SK-N-SH treated with all-trans-retinoic acid at 6 μM for 48 hours (cell line): ENCODE measurements around the gene TMEM89.

ENCODE experiments used
- BACH2 ChIP-seq: fragments of 250-450 bp; sonication (Bioruptor Pico); IDR thresholded peaks from 2 replicates; pipeline ENCODE4 v1.9.0; 2021; ENCODE audit warnings: mild to moderate bottlenecking, borderline replicate concordance
- CSDC2 ChIP-seq: fragments of 250-450 bp; sonication (Bioruptor Pico); IDR thresholded peaks from 2 replicates; pipeline ENCODE4 v1.5.0; 2020; ENCODE audit warnings: mild to moderate bottlenecking, moderate library complexity
- RARB ChIP-seq: fragments of 250-450 bp; sonication (Bioruptor Pico); IDR thresholded peaks from 2 replicates; pipeline ENCODE4 v1.8.0; 2021; ENCODE audit warnings: mild to moderate bottlenecking, moderate library complexity
- SNAI2 ChIP-seq: fragments of 250-450 bp; sonication (Bioruptor Pico); IDR thresholded peaks from 2 replicates; pipeline ENCODE4 v1.5.0; 2020; ENCODE audit warnings: mild to moderate bottlenecking, moderate library complexity
- ZC3H10 ChIP-seq: fragments of 250-450 bp; sonication (Bioruptor Pico); IDR thresholded peaks from 2 replicates; pipeline ENCODE4 v1.5.1; 2021; ENCODE audit warnings: mild to moderate bottlenecking, moderate library complexity
- ZFP3 ChIP-seq: fragments of 250-450 bp; sonication (Bioruptor Pico); IDR thresholded peaks from 2 replicates; pipeline ENCODE4 v1.5.0; 2020; ENCODE audit warnings: mild to moderate bottlenecking, moderate library complexity
- ZNF565 ChIP-seq: fragments of 450-650 bp; formaldehyde crosslinking; conservative IDR thresholded peaks from 2 replicates; pipeline ENCODE4 v1.5.0; 2020; ENCODE audit warnings: low read depth, mild to moderate bottlenecking, moderate library complexity
- TF ChIP-seq, protein P1 (sequence below): fragments of 250-450 bp; sonication (Bioruptor Pico); IDR thresholded peaks from 2 replicates; pipeline ENCODE4 v1.8.0; 2020; ENCODE audit warnings: mild to moderate bottlenecking, moderate library complexity, borderline replicate concordance

DNA sequence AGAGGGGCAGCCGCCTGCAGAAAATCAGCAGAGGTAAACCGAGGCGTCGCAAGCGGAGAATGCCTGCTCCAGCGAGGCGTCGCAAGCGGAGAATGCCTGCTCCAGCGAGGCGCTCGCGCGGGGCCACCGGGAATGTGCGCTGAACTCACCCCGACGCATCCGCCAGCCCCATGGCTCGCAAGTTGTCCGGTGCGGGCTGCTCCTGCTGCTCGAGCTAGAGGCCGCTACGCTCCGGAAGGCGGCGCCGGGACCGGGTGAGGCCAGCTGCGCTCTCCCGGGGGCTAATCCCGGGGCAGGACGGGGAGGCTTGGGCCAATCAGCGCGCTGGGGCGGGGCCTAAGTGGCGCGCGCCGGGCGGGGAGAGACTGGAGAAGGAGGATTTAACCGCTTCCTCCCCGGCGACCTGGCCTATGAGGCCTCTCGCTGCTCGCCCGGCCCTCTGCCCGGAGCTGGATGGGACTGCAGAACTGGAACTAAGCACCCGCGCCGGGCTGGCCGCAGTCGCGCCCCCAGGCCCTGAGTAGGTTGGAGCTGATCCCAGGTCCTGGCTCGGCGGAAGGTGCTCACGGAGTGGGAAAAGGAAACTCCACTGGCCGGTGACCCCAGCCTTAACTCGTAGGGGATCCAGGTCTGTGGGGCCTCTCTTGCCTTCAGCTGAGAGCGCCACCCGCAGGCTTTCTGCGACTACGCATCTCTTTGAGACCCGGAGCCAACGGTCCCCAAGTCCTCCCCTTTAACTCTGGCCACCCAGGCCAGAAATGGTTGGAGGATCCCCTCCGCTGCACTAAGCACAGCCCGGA, 13.9 kb upstream of the TMEM89 start, which contains the start of gene SLC26A6:
- TF ChIP-seq BACH2 (CRISPR knock-in tag), result no peak
- no peak for TF ChIP-seq RARB
- TF ChIP-seq, protein P1, sequence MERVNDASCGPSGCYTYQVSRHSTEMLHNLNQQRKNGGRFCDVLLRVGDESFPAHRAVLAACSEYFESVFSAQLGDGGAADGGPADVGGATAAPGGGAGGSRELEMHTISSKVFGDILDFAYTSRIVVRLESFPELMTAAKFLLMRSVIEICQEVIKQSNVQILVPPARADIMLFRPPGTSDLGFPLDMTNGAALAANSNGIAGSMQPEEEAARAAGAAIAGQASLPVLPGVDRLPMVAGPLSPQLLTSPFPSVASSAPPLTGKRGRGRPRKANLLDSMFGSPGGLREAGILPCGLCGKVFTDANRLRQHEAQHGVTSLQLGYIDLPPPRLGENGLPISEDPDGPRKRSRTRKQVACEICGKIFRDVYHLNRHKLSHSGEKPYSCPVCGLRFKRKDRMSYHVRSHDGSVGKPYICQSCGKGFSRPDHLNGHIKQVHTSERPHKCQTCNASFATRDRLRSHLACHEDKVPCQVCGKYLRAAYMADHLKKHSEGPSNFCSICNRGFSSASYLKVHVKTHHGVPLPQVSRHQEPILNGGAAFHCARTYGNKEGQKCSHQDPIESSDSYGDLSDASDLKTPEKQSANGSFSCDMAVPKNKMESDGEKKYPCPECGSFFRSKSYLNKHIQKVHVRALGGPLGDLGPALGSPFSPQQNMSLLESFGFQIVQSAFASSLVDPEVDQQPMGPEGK (CRISPR knock-in tag), result no peak
- no peak for TF ChIP-seq ZFP3
- TF ChIP-seq ZC3H10, result no peak
- no peak for TF ChIP-seq CSDC2 (CRISPR knock-in tag)
- no peak for TF ChIP-seq SNAI2 (CRISPR knock-in tag)
- no peak for TF ChIP-seq ZNF565 (CRISPR knock-in tag)
